ENCODE data around the gene COG2. TPM values are rescaled to one million over a fixed set of nuclear protein-coding genes. Genes with fewer than 3 reads are reported as not detected.
A peak's percentile ranks its signal among the peaks of the same experiment; 100 is the strongest.
"Not testable (repeated sequence)": the region's sequence is repeated elsewhere in the genome, so short reads cannot be mapped to it uniquely, and the experiment has no call there.

COG2 gene, protein sequence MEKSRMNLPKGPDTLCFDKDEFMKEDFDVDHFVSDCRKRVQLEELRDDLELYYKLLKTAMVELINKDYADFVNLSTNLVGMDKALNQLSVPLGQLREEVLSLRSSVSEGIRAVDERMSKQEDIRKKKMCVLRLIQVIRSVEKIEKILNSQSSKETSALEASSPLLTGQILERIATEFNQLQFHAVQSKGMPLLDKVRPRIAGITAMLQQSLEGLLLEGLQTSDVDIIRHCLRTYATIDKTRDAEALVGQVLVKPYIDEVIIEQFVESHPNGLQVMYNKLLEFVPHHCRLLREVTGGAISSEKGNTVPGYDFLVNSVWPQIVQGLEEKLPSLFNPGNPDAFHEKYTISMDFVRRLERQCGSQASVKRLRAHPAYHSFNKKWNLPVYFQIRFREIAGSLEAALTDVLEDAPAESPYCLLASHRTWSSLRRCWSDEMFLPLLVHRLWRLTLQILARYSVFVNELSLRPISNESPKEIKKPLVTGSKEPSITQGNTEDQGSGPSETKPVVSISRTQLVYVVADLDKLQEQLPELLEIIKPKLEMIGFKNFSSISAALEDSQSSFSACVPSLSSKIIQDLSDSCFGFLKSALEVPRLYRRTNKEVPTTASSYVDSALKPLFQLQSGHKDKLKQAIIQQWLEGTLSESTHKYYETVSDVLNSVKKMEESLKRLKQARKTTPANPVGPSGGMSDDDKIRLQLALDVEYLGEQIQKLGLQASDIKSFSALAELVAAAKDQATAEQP
- 10 to 100 TPM; 45.3 to 53.5 TPM for total RNA-seq
- long read RNA-seq, transcript COG2-202 (18 exons, 2,921 nt) = major isoform, 54 of 64 reads
- long read RNA-seq, partial matches to known transcripts = 3 of 64 reads
- long read RNA-seq, other reads (novel, unspliced or antisense) = 4 of 64 reads

DNA sequence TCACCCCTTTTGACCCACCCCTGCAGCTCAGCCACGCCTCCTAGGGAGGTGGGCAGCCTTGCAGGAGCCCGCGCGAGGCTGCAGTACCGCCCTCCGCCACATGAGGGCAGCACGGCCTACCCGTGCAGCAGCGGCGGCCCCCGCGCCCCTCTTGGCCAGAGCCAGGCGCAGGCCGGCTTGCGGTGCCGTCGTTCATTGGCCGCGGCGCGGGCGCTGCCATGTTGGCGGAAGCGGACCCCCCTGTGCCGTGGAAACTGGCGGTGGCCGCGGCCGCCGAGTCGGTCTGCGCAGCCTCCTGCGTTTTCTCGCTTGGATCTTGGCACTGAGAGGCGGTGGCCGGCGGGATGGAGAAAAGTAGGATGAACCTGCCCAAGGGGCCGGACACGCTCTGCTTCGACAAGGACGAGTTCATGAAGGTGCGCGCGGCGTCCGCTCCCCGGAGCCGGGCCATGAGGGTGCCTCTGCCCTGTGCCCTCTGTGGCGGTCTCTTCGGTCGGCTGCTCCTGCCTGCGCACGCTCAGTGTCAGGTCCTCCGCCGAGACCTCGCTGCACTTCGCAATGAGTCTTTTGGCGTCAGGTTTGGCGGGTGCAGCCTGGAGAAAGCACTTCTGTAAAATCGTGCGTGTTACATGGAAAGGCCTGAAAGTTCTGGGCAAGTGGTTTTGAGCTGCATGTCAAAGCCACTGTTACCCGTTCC, at the start of gene COG2:
Gene COG2, plus strand, starts transcription at position 219 of the 697 bp plus-strand sequence. Its CDS starts 126 bp downstream, at position 345.
- intact Hi-C loops (cut with DNase I, micrococcal nuclease) = loop anchor here in 1 of 2 donors (10.0 kb wide), 1 partner anchor 112 kb away; no protein-coding TSS in a partner anchor
- DNase-seq (peak; percentile 91 to 97), ATAC-seq (peak; percentile 95)

DNA sequence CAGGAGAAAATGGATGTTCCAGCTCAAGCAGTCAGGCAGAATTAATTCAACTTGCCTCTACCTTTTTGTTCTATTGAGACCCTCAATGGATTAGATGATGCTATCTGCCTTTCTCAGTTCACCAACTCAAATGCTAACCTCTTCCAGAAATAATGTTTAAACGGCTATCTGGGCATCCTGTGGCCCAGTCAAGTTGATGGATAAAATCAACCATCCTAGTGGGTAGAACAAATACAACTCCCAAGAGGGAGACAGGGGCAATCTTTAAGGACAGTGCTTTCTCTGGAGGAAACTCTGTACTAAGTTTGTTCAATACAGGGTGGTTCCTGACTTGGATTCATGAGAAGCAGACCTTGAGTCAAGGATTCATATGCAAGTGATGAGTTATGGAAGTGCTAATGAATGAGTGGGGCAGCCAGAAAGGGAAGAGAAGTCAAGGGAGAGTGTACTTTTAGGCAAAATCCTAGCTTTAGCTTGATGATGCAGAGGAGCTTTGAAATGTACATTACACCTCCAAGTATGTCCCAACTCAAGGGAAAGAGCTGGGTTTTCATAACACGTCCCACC, 49.4 kb upstream of the COG2 start:
- ATAC-seq = no peak
- intact Hi-C loops (cut with DNase I, micrococcal nuclease) = no loop called here
- DNase-seq = no peak

DNA sequence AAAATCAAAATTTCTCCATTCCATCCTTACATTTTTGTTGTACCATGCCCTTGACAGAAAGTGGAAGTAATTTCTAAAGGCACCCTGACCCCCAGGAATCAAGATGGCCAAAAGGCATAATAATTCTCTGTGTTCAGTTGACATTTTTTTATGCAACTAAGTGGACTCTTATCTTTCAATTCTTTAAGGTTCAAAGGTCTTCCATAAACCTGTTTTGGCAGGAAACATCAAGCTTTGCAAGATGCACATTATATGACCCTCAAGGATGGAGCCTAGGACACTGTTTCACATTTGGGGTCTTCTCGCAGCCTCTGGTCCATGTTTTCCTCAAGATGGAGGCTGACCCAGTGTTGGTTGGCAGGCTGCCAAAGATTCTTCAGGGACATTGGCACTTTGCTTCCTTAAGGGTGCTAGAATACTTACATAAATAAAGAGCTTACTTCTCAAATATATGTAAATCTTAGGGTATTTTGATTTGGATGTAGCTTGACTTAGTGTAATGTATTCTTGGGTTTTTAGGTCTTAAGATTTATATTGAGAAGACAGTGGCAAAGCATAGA, 48.0 kb upstream of the COG2 start:
- ATAC-seq (peak; percentile 53), DNase-seq (peak in 1 of 2 donors; percentile 40)
- intact Hi-C loops (cut with DNase I, micrococcal nuclease) = no loop called here

DNA sequence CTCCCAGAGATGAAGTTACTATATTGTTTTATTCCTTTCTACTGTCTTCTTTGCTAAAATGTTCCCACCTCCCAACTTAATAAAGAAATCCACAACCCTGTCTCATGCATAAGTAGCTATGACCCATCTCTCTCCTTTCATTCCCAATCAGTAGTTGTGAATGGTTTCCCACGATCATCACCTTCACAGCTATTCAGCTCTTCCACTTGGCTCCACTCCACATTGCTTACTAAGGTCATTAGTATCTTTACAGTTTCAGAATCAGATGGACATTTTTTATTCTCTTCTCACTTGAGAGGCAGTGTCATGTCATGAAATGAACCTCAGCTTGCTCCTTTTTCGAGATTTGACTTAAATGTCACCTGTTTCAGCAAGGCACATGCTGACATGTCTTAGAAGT, 47.1 kb upstream of the COG2 start:
- DNase-seq (no peak), ATAC-seq (no peak)
- intact Hi-C loops (cut with DNase I, micrococcal nuclease) = no loop called here

DNA sequence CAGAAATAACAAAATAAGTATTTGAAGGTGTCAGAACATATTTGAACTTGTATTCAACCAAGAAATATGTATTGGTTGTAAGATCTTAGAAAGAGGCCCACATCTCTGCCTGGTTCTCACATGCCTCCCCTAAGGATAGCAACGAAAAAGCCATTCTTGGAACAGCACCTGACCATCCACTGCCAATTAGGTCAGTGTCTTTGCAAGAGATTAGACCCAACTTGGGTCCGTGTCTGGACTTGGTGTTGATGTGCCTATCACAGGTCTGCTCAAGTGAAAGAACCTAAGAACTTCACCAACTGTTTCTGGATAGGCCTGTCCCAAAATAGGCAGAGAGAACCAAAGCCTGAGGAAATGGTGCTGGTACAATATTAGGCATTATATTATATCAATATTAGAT, 46.0 kb upstream of the COG2 start:
- intact Hi-C loops (cut with DNase I, micrococcal nuclease) = no loop called here
- ATAC-seq = no peak
- no peak for DNase-seq

DNA sequence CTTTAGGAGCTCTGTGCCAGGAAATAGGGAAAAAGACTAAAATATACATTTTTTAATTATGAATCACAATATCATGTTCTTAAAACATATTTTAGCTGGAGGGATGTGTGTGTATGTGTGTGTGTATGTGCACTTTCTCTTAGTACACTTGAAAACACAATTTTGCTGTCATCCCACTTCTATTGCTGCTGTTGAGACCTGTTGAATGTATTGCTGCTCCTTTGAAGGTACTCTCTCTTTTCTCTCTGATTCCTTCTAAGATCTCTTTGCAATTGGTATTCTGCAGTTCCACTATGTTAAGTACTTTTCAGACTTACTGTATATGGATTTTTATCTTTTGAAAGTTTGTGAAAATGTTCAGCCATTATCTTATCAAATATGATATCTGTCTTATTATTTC, 43.5 kb upstream of the COG2 start:
- intact Hi-C loops (cut with DNase I, micrococcal nuclease) = no loop called here
- no peak for ATAC-seq
- DNase-seq = no peak

DNA sequence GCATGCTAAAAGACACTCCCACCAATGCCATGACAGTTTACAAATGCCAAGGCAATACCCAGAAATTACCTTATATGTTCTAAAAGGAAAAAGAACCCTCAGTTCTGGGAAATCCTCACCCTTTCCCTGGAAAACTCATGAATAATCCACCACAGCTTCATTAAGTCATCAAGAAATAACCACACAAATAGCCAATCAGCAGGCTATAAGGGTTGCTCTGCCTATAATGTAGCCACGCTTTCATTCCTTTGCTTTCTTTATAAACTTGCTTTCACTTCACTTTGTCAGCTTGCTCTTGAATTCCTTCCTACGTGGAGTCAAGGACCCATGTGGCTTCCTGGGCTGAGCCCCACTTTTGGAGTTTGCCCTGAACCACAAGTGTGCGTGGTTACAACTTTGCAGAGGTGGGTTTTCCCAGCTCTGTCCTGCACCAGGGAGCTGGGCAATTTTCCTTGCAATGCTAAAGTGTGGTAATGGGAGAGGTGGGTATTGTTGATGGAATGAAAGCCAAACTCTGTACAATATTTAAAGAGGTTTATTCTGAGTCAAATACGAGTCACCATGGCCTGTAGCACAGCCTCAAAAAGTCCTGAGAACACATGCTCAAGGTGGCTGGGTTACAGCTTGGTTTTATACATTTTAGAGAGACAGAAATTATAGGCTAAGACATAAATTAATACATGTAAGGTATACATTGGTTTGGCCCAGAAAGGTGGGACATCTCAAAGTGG, 42.2 kb upstream of the COG2 start:
- DNase-seq (no peak), ATAC-seq (peak; percentile 6)
- intact Hi-C loops (cut with DNase I, micrococcal nuclease) = no loop called here

DNA sequence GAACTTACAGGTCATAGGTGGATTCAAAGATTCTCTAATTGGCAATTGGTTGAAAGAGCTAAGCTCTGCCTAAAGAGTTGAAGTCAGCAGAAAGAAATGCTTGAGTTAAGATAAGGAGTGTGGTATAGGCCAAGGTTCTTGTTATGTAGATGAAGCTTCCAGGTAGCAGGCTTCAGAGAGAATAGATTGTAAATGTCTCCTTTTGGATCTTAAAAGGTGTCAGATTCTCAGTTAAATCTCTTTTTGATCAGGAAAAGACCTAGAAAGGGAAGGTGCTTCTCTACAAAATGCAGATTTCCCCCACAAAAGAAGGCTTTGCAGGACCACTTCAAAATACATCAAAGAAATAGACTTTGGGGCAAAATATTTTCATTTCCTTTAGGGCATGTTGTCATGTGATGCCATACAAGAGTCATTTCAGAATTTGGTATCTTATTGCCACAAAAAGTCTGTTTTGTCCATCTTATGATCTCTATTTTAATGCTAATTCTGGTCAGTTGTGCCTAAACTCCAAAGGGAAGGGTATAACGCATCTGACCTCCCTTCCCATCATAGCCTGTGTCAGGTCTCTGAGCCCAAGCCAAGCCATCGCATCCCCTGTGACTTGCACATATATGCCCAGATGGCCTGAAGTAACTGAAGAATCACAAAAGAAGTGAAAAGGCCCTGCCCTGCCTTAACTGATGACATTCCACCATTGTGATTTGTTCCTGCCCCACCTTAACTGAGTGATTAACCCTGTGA, 41.5 kb upstream of the COG2 start:
- intact Hi-C loops (cut with DNase I, micrococcal nuclease); DNase-seq: not testable (repeated sequence)
- peak; percentile 63 for ATAC-seq

DNA sequence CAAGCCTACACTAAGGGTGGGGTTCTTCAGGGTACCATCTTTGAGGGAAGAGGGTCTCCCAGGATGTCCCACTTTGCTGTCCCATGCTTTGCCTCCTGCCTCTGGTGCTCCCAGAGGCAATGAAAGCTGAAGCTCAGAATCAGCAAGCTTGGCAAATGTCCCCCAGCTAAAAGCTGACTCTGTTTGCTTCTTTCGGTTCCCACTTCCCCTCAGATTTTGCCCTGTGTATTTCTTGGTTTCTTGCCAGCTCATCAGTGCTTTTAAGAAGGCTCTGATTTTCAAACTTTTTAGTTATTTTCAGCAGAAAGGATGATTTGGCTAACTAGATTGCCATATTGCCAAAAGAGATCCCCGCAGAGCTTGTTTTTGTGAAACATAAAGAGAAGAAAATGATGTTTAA, 33.1 kb upstream of the COG2 start:
- DNase-seq = no peak
- ATAC-seq = peak; percentile 18
- intact Hi-C loops (cut with DNase I, micrococcal nuclease) = no loop called here

DNA sequence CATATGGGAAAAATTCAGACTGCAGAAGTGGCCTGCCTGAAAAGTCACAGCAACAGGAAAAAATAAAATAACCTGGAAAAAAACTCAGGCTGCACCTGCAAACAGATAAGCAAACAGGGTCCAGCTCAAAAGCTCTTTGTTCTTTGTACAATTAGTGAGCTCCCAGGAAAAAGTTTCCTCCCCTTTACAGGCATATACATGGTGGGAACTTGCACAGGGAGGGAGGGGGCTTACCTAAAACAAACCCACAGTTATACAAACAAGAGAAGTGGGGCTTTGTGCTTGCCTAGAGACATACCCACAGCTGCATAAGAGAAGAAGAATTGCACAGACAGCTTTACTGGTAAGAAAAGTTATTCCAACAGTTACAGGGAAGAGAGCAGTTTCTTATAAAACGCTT, 31.7 kb upstream of the COG2 start:
- ATAC-seq (peak; percentile 49), DNase-seq (no peak)
- intact Hi-C loops (cut with DNase I, micrococcal nuclease) = no loop called here

DNA sequence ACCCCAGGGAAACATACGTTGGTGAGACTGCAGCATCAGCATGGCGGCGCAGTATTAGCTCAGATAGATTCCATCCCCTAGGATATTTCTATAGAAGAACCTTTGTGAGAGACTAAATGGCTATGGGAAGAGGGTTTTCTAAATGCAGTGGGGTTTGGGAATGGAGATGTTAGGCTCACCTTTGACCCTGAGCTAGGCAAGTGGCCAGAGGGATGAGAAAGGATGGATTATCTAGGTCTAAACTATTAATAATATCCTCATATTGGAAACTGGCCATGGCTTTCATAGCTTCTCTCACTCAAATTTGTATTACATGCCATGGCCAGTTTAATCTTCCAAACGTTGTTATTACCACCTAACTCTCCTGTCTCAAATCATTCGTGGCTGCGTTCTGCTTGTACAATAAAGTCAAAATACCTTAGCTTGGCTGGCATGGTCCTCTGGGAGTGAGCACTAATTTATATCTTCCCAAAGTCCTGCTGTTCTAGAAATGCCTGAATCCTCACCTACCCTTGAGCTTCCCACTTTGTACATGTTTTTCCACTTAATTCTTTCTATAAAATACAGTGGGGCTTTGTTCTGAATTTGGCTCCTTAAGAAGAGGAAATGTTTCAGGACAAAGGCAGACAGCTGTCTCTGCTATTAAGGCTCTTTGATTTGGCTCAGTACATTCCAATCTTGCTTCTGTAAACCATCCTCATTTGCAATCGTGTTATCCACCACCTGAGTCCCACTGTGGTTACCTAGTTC, 31.0 kb upstream of the COG2 start:
- DNase-seq (no peak), ATAC-seq (no peak)
- intact Hi-C loops (cut with DNase I, micrococcal nuclease) = no loop called here

DNA sequence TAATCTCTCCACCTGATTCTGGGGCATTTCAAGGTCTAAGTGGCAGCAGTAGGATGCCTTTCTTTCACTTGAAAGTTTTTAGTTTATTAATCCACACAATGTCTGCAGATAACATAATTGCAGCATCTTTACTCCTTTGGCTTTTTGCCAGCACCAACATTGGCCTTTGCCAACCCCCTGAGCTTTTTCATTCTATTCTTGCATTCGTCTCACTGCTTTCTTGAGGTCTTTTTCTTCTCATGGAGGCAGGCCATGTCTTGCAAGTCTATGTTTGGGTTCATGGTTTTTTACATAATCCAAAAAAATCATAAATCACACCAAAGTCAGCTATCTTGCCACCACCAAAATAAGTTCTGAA, 30.4 kb upstream of the COG2 start:
- DNase-seq (no peak), ATAC-seq (no peak)
- intact Hi-C loops (cut with DNase I, micrococcal nuclease) = no loop called here

DNA sequence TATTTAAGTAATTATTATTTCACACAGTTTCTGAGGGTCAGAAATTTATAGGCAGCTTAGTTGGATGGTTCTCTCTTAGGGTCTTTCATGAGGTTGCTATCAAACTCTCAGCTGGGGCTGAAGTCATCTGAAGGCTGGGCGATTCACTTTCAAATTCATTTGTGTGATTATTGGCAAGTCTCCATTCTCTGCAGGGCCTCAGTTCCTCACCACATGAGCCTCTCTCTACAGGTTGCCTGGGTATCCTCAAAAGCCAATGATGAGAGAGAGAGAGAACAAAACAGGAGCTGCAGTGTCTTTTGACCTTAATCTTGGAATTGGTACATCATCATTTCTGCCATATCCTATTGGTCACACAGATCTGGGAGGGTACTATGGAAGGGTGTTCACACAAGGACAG, 29.6 kb upstream of the COG2 start:
- intact Hi-C loops (cut with DNase I, micrococcal nuclease) = no loop called here
- no peak for ATAC-seq
- no peak for DNase-seq

DNA sequence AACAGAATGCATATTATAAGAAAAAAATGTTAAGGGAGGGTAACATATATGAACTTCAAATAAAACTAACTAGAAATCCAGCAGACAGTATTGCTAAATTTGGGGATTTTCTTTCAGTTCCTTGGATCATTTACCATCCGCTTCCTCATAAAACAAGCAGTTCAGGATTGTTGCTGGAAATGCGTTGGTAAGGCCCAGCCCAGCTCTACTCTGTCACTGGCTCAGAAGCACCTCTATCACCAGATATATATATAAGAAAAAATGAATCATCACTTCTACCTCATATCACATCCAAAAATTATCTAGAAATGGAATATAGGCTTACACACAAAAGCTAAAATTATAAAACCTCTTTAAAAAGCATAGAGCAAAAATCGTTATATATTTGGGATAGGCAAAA, 28.2 kb upstream of the COG2 start:
- ATAC-seq = no peak
- intact Hi-C loops (cut with DNase I, micrococcal nuclease) = no loop called here
- DNase-seq = no peak

DNA sequence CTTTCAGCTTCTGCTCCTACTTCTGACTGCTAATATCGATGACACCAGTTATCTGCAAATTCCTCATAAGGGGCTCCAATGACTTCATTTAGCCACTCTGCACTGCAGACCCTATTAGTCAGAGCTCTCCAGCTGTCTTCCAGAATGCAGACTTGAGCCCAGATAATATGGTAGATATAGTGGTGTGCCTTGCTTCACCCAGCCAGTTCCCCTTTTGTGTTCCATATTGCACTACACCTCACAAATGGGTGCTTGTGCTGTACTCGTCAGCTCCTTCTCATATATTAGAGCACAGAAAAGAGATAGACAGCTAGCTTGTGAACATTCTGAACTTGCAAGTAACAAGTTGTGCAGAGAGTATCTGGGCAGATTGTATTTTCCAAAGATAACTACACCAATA, 23.7 kb upstream of the COG2 start:
- no peak for DNase-seq
- intact Hi-C loops (cut with DNase I, micrococcal nuclease) = no loop called here
- ATAC-seq = no peak

DNA sequence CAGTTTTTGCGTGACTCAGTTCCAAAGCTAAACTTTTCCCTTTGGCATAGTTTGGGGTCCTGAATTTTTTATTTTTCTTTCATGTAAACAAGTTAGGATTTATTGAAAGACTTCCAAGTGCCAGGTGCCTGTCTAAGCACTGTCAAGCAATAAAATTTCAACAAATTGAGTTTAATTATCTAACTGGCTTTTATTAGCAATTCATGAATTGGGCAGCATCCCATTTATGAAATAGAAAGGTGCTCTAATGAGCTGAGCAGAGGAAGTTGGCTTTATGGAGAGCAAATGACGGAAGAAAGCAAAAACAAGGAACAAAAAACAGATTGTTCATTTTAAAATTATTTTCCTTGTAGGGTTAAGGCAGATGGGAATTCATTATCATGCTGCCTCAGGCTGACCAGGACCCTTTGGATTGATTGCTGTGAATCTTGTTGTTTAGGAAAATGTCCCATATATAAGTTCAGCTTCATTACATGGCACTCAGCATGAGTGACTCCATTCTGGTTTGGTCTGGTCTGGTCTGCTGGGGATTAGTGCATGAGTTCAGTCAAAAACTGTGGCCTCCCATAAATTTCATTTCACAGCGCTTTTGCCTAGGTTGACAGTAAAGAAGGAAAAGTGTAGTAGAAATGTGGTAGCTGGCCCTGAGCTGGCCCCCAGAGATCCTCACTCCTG, 21.5 kb upstream of the COG2 start:
- DNase-seq = no peak
- intact Hi-C loops (cut with DNase I, micrococcal nuclease) = no loop called here
- ATAC-seq = no peak
